HEK293 (cell line): ENCODE measurements around the gene TWIST2.

ENCODE experiments used
- BCL11B ChIP-seq: fragments of 450-650 bp; formaldehyde crosslinking; IDR thresholded peaks from 2 replicates; pipeline ENCODE4 v1.5.1; 2016; ENCODE audit warnings: low read depth, missing biosample characterization, missing genetic modification characterization
- CTCF ChIP-seq: fragments of 450-650 bp; formaldehyde crosslinking; IDR thresholded peaks from 2 replicates; pipeline ENCODE4 v1.5.1; 2016; ENCODE audit warnings: missing biosample characterization, missing genetic modification characterization
- ZNF146 ChIP-seq: fragments of 450-650 bp; formaldehyde crosslinking; IDR thresholded peaks from 2 replicates; pipeline ENCODE4 v1.5.1; 2016; ENCODE audit warnings: missing biosample characterization, missing genetic modification characterization

GRCh38 chr2:238857959-238858358 lies 10.1 kb downstream of the TWIST2 start:
- TF ChIP-seq CTCF (tag by site-specific recombination) (no peak), ZNF146 (tag by site-specific recombination) (no peak), BCL11B (no peak)
